ENCODE data around the gene PRKAR1A. TPM values are rescaled to one million over a fixed set of nuclear protein-coding genes. Genes with fewer than 3 reads are reported as not detected.
"Not testable (repeated sequence)": the region's sequence is repeated elsewhere in the genome, so short reads cannot be mapped to it uniquely, and the experiment has no call there.

The PRKAR1A gene
- total and polyA plus RNA-seq, 10 donors, result 36.2 to 392 (median 313) TPM

- Histone ChIP-seq H3K4me1 (peaks cover 24 to 94% (median 54%) of the 10 kb centered on the region in 6 donors), H3K9me3 (no peaks in the 10 kb centered on the region), H3K27ac (peak overlapping the region in 2 of 8 donors; percentile 19 to 42), H3K27me3 (replicated peaks in 1 of 7) (no peaks in the 10 kb centered on the region), H3K4me3 (no peak overlapping the region), H3K36me3 (peaks cover 0 to 84% (median 50%) of the 10 kb centered on the region in 6 donors)
- no peak for DNase-seq
- intact Hi-C loops (cut with DNase I; ENCODE audit: low total_unique reads), result no loop called here
- 93 to 96% (median 95%) methylated on average over 9 of the region's 9 CpGs for WGBS, 5 donors
- no peak for TF ChIP-seq POLR2A (IDR thresholded peaks at IDR 0.05)
- TF ChIP-seq, protein P1, sequence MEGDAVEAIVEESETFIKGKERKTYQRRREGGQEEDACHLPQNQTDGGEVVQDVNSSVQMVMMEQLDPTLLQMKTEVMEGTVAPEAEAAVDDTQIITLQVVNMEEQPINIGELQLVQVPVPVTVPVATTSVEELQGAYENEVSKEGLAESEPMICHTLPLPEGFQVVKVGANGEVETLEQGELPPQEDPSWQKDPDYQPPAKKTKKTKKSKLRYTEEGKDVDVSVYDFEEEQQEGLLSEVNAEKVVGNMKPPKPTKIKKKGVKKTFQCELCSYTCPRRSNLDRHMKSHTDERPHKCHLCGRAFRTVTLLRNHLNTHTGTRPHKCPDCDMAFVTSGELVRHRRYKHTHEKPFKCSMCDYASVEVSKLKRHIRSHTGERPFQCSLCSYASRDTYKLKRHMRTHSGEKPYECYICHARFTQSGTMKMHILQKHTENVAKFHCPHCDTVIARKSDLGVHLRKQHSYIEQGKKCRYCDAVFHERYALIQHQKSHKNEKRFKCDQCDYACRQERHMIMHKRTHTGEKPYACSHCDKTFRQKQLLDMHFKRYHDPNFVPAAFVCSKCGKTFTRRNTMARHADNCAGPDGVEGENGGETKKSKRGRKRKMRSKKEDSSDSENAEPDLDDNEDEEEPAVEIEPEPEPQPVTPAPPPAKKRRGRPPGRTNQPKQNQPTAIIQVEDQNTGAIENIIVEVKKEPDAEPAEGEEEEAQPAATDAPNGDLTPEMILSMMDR (IDR thresholded peaks at IDR 0.05 in 8 of 11, conservative IDR thresholded peaks at IDR 0.05 in 3 of 11), result no peak
These were observed 6.0 kb downstream of the PRKAR1A start for GRCh38 chr17:68518063-68518815.

- H3K4me3 ChIP-seq; intact Hi-C loops (cut with DNase I; ENCODE audit: low total_unique reads); DNase-seq; H3K27me3 ChIP-seq (replicated peaks in 1 of 7); H3K9me3 ChIP-seq: not testable (repeated sequence)
- 69 to 86% (median 72%) methylated on average over 3 of the region's 3 CpGs for WGBS, 5 donors
- Histone ChIP-seq H3K36me3 (peaks cover 0 to 92% (median 58%) of the 10 kb centered on the region in 6 donors), H3K27ac (peak overlapping the region in 2 of 8 donors; percentile 19 to 42), H3K4me1 (peaks cover 18 to 90% (median 46%) of the 10 kb centered on the region in 6 donors)
These were observed 6.8 kb downstream of the PRKAR1A start for GRCh38 chr17:68519051-68519450.

DNA sequence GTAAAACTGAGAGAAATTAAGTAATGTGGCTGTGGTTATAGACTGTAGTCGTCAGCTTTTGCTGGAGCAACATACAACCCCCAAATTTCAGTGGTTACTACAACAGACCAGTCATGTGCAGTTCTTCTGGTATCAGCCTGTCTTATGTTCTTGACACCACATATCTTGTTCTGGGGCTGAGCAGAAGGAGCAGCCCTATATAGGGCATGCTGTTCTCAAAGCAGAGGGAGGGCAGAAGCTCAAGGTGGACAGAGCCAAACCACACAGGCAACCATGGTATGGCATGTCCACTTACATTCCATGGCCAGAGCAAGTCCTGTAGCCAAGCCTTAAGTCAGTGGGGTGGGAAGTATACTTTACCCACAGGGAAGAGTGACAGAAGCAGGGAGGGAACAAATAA, 7.7 kb downstream of the PRKAR1A start:
- peaks cover 11 to 81% (median 38%) of the 10 kb centered on the region in 6 donors for H3K4me1 ChIP-seq
- no peaks in the 10 kb centered on the region for H3K27me3 ChIP-seq (replicated peaks in 1 of 7)
- intact Hi-C loops (cut with DNase I; ENCODE audit: low total_unique reads), result no loop called here
- H3K9me3 ChIP-seq, result no peaks in the 10 kb centered on the region
- TF ChIP-seq POLR2A (IDR thresholded peaks at IDR 0.05) (no peak), POLR2AphosphoS5 (IDR thresholded peaks at IDR 0.05) (peak in 1 of 3 donors; percentile 33)
- H3K36me3 ChIP-seq, result peaks cover 0 to 99% (median 63%) of the 10 kb centered on the region in 6 donors
- 67 to 91% (median 76%) methylated on average over 1 of the region's 1 CpG for WGBS, 5 donors
- no peak overlapping the region for H3K4me3 ChIP-seq
- no peak for DNase-seq
- H3K27ac ChIP-seq, result no peak overlapping the region

DNA sequence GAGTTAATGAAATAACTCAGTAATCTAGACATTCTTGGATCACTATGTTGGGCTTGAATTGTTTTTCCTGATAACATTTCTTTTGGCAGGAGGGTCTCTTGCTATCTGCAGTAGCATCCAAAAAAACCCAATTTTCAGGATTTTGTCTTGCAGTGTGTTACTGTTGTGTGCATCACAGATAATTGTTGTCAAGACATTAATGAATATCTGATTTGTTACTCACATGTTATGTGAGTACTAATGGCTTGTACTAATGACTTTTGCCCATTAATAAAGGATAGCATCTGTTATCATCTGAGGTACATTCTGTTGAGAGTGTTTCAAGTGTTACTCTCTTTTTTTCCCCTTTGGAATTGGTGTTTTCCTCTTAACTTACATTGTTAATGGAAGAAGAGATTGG, 10.0 kb downstream of the PRKAR1A start:
- no peak for DNase-seq
- H3K9me3 ChIP-seq, result no peaks in the 10 kb centered on the region
- H3K36me3 ChIP-seq, result peaks cover 0 to 99% (median 64%) of the 10 kb centered on the region in 6 donors
- H3K27me3 ChIP-seq (replicated peaks in 1 of 7), result no peaks in the 10 kb centered on the region
- no peak overlapping the region for H3K27ac ChIP-seq
- TF ChIP-seq, protein P1 (IDR thresholded peaks at IDR 0.05 in 8 of 11, conservative IDR thresholded peaks at IDR 0.05 in 3 of 11), result no peak
- TF ChIP-seq POLR2AphosphoS5 (IDR thresholded peaks at IDR 0.05), result no peak
- no peak for TF ChIP-seq POLR2A (IDR thresholded peaks at IDR 0.05)
- no peak overlapping the region for H3K4me3 ChIP-seq
- peaks cover 3 to 73% (median 25%) of the 10 kb centered on the region in 6 donors for H3K4me1 ChIP-seq
- intact Hi-C loops (cut with DNase I; ENCODE audit: low total_unique reads), result no loop called here

- TF ChIP-seq POLR2AphosphoS5 (IDR thresholded peaks at IDR 0.05), result no peak
- TF ChIP-seq, protein P1 (IDR thresholded peaks at IDR 0.05 in 8 of 11, conservative IDR thresholded peaks at IDR 0.05 in 3 of 11), result no peak
- no peak for TF ChIP-seq POLR2A (IDR thresholded peaks at IDR 0.05)
- H3K27ac ChIP-seq, result no peak overlapping the region
- H3K9me3 ChIP-seq, result no peaks in the 10 kb centered on the region
- WGBS, 5 donors, result 77 to 81% (median 79%) methylated on average over 3 of the region's 3 CpGs
- H3K4me1 ChIP-seq, result peaks cover 0 to 41% (median 4%) of the 10 kb centered on the region in 6 donors
- no peak overlapping the region for H3K4me3 ChIP-seq
- H3K27me3 ChIP-seq (replicated peaks in 1 of 7), result no peaks in the 10 kb centered on the region
- intact Hi-C loops (cut with DNase I; ENCODE audit: low total_unique reads), result no loop called here
- peaks cover 0 to 100% (median 89%) of the 10 kb centered on the region in 6 donors for H3K36me3 ChIP-seq
- no peak for DNase-seq
These were observed 14.3 kb downstream of the PRKAR1A start for GRCh38 chr17:68526548-68526947.
